ENCODE measurements around the gene MMP8. TPM values are rescaled to one million over a fixed set of nuclear protein-coding genes. Genes with fewer than 3 reads are reported as not detected.

Gene MMP8
- total RNA-seq, 1 donor from 2014 or later = 0.16 TPM

DNA sequence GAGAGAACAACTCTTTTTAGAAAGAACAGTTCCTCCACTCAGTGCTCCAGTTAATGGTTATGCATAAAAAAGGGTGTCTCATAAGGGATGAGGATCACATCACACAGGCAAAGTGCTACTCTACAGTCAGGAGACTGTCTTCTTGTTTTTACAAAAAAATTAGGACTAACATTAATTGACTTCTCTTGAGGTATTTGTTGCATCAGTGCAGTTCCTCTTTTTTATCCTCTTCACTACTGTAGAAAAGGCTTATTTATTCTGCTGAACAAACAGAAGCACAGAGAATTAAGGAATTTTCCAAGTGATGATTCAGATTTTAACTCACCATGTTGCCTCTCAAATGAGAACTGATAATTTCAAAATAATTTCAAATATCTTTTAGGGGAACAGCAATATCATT lies 1.9 kb downstream of the MMP8 start:
- DNase-seq = no peak

DNA sequence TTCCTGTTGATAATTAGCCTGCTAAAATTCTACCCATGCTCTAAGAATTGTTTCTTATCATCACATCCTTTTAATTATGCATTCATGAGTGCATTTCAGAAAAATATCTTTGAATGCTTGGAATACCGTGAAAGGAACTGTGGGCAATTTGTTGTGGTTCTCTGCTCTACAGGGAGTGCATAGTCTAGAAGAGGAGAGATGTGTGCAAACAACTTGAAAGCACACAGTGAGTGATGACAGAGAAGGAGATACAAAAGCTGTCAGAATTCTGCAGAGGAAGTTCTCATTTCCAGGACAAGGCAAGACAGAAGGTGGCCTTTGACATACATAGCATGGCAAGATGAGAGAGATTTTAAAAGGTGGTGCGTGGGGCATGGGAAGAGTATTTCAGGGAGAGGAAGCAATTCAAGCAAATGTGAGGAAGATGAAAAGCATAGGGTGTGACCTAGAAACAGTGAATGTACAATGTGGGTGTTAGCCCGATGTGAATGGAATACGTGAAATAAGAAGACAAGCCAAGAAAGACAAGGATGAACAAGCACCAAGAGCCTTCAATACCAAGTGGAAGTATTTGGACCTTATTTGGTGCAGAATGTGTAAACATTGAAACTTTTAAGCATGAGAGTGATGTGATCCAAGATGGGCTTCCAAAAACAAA lies 5.0 kb downstream of the MMP8 start:
- DNase-seq = no peak

DNA sequence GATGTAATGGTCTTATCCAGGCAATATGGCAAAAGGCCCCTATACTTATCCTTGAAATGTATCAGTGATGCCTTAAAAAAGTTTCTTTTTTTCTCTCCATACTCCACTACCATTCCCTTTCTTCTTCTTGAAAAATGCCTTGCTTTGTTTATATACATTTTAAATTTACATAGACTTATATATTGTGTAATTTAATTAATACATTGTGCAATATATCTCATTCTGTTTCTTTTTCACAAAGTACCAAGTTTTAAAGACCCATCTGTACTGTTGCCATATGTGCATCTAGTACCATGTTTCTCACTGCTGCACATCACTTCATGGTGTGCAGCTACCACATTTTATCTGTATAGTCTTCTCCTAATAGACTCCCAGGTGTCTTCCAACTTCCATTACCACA lies 7.5 kb downstream of the MMP8 start:
- DNase-seq = no peak

DNA sequence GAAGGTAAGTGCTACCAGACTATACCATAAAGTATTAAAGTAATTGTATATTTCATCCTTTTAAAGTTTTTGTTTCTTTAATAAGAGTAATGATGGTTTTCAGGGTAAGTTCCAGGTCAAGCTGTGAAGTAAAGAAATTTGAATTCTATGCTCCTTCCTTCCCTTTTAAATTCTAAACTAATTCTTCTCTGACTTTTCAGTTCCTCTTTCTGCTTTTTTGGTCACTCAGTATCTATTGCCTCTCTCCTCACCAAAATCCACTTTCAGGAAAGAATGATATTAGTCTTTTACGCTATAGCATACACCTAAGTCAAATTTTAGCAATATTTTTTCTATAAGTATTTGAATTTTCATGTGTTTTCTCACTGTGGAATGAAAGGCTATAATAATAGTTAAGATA lies 8.2 kb downstream of the MMP8 start:
- DNase-seq = no peak

DNA sequence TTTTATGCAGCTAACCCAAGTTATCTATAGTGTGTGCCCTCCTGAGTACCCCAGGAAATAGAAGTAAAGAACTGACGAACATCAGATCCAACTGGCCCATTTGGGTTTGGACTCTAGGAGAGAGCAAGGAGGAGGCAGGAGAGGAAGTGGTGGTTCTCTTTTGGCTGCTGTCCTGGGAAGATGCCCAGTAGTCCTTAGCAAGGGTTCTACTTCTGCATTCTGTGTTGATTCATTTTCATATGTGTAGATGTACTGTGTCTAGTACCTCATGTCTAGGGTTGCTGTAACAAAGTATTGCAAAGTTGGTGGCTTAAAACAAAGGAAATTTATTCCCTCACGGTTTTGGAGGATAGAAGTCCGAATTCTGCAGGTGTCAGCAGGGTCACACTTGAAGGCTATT lies 12.6 kb downstream of the MMP8 start:
- DNase-seq = no peak

DNA sequence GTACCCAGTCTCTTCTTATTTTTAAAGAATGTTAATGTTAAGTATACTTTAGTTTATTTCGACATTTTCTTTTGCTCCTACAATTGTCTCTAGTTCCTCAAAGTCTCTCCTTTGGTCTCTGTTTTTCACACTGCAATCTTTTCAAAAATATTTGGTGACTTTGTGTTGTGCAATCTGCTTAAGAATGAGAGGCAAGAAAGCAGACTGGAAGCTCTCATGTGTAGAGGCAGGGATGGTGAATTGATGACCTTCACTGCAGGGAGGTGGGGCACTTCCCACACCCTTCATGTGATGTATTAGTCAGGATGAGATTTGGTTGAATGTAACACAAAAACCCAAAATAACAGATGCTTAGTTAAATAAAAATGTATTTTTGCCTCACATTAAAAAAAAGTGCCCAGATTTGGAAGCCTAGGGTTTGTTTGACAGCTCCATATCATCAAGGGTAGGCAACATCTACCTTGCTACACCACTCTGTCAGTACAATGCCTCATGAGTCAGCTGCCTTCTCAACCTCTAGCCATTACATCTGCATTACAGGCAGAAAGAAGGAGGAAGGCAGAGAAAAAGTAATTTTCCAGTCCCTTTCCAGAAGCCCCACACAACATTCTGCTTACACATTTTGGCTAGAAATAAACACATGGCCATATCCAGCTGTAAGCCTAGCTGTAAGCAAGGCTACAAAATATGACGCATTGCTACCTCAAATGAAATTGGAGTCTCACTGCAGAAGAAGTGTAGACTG lies 15.4 kb downstream of the MMP8 start:
- DNase-seq = no peak

DNA sequence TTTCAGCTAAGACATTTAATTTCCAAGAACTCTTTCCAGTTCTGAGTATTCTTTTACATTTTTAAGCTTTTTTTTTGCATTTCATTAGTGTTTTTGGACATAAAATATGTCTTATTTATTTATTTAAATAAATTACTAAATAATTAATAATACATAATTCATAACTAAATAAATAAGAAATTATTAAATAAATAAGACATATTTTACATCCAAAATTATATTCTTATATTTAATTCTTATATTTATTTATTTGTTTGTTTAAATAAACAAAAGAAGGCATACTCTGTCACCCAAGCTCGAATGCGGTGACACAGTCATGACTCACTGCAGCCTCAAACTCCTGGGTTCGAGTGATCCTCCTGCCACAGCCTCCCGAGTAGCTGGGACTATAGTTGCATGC lies 16.1 kb downstream of the MMP8 start:
- no peak for DNase-seq

DNA sequence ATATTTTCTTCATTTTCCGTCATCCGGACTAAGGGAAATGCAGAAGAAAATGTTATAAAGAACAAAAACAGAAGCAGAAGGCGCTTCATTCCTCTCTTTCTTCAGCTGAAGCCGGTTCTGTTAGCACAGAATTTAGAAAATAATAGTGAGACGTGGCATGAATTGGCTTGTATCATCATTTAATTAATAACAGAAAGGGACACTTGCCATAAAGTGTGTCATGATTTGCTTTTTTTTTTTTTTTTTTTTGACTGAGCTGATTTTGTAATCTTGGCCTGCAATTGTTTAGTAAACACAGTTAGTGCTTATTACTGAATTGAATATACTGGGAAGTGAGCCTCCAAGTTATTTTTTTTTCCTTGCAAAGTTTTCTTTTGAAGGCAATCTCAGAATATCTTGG lies 19.1 kb downstream of the MMP8 start, which contains the start of gene MMP27:
Gene MMP27 (minus strand): TSS at position 144 of the 400 bp plus-strand sequence. CDS start 55 bp downstream, at position 89.
- no peak for DNase-seq

DNA sequence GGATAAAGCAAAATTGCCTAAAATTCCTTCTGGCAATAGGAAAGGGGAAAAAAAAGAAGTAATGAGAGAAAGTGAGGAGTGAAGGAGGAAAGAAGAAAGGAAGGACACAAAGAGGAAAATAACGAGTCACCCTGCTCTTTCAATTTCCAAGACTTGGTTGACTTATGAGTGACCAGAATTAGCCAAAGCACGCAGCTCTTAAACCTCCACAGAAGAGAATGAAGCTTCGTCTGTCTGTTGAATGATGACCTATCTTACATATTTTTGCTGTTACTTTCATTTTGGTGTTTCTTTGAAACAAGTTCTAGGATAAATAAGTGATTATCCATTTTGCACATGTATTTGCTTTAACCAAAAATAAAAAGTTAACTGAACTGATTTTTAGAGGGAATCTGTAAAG lies 19.9 kb downstream of the MMP8 start:
- no peak for DNase-seq

DNA sequence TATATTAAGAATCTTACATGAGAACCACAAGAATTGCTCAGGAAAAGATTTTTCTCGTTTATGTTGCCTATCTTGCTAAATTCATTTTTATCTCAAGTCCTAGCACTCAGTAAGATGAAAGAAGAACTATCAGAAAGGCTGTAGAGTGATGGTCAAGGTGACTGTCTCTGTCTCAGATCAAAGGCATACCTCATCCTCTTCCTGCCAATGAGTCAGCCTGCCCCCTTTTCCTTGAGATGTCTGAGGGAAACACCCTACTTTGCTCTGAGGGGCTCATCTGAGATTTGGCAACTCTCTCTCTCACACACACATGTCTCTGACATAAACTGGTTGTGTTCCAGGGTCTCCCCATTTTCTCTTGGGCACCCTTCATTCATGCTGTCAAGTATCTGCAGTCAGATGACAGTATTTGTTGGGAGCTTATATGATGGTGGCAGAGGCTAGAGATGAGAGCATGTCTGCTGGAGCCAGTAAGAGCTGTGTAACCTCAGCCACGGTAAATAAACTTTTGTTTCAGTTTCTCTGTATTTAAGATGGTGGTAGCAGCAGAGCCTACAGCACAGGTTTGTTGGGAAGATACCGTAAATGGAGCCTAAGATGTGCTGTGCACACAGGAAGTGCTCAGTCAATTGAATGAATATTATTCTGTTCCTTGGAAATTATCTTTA lies 20.8 kb downstream of the MMP8 start:
- DNase-seq = no peak

DNA sequence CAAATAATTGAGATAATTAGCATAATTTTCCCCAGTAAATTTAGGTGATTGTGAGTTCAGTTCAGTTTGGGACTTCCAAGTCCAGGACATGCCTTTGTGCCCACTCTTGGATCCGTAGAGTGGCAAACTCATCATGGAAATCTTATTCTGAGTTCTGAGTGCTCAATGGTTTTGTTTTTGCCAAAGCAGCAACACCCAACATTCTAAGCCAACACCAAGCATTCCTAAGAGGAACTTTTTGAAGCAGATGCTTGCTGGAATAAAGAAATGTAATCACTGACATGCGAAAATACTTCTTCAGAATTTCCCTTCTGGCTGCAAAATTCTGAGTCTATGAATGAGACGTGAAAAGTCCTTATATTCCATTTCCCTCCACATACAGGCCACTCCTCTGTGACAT lies 29.6 kb downstream of the MMP8 start:
- no peak for DNase-seq

DNA sequence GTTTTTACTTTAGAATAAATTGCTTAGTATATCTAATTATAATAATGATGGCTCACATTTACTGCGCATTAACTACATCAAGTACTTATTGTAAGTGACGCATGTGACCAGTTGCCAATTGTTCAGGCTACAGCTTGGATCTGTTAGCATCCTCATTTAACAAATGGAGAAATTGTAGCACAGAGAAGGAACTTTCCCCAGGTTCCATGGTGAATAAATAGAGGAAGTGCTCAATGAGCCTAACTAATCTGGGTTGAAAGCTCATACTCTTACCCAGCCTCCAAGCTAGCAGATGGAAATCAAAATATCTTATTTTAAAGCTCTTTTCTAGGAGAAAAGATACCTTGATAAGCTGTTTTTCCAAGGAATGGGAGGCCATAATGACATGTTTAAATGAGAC lies 39.0 kb downstream of the MMP8 start:
- no peak for DNase-seq

DNA sequence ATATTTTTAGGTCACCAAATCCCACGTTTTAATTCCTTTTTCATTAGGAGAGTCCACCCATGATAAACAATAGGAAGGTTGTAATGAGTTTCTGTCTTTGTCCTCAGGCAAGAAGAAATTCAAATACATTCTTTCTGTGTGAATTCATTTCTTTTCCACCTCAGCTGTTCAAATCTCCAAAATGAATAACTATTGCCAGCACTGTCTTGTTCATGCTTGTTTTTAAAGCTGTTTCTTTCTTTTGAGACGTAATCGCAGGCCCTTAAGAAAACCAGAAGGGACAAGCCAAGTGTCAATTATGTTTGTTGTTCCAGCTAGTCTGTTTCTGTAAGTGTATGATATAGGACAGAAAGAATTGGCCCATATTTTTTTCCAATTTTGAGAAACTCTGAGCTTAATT lies 39.4 kb downstream of the MMP8 start:
- no peak for DNase-seq

DNA sequence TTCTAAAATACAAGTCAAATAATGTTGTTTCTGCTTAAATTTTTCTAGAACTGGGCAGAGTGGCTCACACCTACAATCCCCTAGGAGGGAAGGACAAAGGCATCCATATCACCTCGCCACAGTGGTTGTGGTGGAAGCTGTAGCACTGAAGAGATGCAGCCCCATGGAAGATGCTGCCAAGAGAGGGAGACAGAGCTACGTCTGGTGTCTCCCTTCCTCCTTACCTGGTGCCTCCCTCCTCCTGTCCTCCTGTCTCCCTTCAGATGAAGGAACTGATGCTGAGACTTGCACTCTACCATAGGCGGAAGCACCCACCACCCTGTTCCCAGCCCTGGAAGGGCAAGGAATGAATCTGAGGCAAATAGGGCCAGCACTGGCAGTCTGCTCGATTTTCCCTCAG lies 41.5 kb downstream of the MMP8 start:
- DNase-seq = no peak

DNA sequence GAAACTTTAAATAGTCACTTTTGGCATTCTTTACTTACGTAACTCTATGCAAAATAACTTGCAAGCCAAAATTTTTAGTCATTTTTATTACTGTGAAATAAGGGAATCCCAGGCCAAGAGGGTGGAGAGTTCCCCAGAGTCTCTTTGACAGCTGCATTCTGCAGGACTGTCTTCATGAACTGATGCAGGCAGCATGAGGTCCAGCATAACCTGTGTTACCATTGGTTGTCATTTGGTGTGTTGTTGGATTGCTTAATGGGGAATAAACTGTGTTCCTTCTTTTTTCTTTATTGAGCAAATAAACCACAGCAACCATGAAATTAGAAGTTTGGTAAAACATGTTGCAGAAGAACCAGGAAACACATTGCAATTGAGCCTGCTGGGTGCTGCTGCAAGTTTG lies 43.8 kb downstream of the MMP8 start:
- no peak for DNase-seq

DNA sequence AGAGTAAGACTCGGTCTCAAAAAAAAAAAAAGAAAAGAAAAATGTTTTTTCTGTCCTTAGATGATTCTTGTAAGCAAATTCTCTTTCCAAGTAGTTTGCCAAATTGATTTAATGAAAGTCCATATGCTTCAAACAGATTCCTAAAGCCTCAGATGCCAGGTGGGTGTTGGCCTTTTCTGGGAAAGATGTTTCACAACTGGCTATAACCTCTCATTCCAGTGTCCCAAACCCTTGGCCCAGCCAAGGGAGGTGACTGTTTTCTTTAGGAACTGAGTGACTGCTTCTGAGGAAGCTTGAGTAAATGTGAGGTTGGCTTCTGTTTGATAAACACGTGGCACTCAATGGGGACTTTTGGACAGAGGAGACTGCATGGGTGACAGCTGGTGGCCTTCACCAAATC lies 46.7 kb downstream of the MMP8 start:
- no peak for DNase-seq

DNA sequence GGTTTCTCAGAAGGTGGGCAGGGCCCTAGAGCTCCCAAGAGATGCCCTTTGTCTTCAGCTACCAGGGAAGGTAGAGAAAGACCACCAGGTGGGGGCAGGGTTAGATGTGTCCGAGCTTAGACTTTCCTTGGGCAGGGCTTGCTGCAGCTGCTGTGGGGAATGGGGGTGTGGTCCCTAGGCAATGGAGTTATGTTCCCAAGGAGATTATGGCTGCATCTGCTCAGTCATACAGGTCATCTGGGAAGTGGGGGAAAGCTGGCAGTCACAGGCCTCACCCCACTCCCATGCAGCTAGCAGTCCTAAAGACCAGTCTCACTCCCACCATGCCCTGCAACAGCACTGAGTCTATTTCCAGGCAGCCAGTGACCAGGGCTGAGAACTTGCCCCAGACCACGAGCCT lies 48.7 kb downstream of the MMP8 start:
- DNase-seq = no peak

DNA sequence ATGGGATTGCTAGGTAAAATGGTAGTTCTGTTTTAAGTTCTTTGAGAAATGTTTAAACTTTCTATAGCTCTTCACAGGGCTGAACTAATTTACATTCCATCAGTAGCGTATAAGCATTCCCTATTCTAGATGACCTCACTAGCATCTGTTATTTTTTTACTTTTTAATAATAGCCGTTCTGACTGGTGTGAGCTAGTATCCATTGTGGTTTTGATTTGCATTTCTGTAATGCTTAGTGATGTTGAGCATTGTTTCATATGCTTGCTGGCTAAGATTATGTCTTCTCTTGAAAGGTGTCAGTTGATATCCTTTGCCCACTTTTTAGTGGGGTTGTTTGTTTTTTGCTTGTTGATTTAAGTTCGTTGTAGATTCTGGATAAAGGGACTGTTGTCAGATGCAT lies 55.1 kb downstream of the MMP8 start:
- no peak for DNase-seq

DNA sequence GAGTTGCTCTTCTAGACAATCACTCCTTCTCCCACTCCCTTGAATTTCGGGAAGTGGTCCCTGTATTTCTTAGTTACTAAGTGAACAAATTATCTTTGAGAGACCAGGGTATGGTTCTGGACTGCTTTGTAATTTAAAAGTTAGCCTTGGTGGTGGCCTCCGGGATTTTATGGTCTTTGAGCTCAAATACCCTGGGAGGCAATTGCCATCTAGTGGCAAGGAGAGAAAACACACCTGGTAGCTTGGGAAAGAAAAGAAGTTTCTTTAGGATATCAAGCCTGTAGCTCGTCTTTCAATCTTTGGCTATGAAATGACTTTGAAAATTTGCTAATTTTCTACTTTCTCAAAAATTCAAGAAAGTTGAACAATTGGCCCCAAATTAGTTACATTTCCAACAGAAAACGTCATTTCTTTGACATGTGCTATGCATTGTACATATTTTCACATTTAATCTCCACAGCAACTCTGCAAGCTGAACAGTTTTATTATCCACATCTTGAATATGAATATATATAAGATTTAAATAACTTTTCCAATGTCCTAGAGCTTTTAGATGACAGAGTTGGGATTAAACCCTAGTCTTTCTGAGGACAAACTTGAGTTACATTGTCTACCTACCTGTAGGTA lies 58.3 kb downstream of the MMP8 start:
- no peak for DNase-seq

DNA sequence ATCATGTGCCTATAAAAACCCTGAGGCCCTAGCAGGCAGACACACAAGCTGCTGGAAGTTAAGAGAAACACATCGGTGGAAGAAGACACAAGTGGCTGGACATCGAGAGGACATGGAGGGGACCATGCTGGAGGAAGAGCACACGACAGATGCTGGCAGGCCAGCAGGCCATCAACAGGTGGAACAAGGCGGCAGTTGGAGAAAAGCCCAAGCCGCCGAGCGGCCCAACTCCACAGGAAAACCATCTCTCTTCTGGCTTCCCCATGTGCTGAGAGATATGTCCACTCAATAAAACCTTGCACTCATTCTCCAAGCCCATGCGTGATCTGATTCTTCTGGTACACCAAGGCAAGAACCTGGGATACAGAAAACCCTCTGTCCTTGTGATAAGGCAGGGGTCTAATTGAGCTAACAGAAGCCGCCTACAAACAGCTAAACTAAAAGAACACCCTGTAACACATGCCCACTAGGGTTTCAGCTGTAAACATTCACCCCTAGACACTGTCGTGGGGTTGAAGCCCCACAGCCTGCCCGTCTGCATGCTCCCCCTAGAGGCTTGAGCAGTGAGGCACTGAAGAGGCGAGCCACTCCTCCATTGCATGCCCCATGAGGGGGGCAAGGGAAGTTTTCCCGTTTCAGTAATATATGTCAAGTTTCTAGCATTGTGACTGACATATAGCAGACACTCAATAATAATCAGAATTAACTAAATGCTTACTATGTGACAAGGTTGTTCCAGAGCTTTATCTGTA lies 60.6 kb downstream of the MMP8 start:
- no peak for DNase-seq

DNA sequence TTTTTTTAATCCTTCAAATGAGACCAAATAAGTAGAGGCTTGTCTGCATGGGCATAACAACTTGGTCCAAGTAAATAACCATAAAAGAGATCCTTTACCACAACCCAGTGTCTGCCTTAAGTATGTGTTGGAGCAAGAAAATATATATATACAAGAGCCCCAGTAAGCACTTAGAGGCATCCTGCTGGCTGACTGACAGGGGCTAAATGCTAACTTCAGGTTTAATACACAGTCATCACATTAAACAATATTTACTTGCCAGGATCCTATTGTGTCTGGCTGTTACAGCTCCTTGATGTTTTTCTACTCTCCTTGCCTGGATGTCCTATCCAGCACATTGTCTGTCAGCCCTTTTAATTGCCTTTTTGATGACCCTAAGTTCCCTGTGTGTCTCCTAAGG lies 62.1 kb downstream of the MMP8 start:
- no peak for DNase-seq

Data from occipital lobe (tissue), 2 donors.